A549 (cell line): ENCODE measurements around the gene CNTN4.

Experiments
- EP300 ChIP-seq, 2 experiments: fragments of >200 bp; sonication (Bioruptor Twin); formaldehyde crosslinking; IDR thresholded peaks; 2 replicates in 1 of 2; 3 replicates in 1 of 2; pipeline ENCODE4 v1.6.1; 2016 to 2017
- POLR2A ChIP-seq: IDR thresholded peaks from 2 replicates; pipeline ENCODE4 v1.6.1; 2012; ENCODE audit warnings: mild to moderate bottlenecking, low read length
- TF ChIP-seq, protein P1 (sequence below): fragments of >200 bp; sonication (Bioruptor Twin); formaldehyde crosslinking; IDR thresholded peaks from 3 replicates; pipeline ENCODE4 v1.5.1; 2016

DNA sequence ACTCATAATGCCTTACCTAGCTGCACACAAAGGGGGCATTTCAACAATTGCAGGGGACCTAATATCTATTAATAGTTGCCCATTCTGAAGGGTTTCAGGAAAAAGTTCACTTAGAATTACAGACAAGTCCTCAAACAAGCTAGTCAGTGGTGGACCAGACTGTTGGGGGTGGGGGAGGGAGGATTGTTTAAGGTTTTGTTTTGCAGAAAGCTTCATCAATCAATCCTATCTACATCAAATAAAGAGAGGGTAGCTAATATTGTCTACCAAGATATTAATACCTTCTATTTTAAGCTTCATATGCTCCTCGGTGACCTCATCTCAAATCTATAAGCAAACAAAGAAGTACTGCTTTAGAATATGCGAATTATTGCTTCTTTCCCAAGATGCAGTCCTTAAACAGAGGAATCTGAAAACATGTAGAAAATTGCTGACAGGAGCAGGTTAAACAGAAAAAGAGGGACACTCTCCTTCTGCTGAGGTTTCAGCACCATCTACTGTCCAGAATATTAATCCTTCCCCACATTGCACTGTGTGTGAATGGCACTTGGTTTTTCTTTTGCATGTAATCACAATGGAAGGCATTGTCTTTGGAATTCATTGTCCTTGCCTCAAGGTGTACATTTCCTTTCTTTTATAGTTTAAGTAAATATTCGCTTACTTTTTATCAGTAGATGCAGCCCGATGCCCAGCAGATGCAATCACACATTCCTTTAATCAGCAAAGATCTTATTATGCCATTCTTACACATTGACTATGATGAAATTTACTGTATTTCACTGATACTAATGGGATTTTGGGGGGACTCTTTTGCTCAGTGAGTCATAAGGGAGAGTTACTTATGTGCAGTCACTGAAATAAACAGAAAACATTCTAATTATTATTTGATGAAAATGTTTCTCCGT, 916.8 kb downstream of the CNTN4 start:
- TF ChIP-seq, protein P1, sequence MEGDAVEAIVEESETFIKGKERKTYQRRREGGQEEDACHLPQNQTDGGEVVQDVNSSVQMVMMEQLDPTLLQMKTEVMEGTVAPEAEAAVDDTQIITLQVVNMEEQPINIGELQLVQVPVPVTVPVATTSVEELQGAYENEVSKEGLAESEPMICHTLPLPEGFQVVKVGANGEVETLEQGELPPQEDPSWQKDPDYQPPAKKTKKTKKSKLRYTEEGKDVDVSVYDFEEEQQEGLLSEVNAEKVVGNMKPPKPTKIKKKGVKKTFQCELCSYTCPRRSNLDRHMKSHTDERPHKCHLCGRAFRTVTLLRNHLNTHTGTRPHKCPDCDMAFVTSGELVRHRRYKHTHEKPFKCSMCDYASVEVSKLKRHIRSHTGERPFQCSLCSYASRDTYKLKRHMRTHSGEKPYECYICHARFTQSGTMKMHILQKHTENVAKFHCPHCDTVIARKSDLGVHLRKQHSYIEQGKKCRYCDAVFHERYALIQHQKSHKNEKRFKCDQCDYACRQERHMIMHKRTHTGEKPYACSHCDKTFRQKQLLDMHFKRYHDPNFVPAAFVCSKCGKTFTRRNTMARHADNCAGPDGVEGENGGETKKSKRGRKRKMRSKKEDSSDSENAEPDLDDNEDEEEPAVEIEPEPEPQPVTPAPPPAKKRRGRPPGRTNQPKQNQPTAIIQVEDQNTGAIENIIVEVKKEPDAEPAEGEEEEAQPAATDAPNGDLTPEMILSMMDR = peak; percentile 48
- TF ChIP-seq EP300 (IDR thresholded peaks at IDR 0.05) (no peak), POLR2A (no peak)
